GM19468 (cell line): ENCODE measurements around the gene RPL12.

ENCODE experiments used
- ATAC-seq: cut with Tn5 transposase; IDR thresholded peaks from one replicate; pipeline ENCODE4 v1.9.1; 2021; ENCODE audit warnings: mild to moderate bottlenecking, moderate library complexity, moderate number of reproducible peaks; ENCODE audit not compliant: unreplicated experiment; ENCODE audit errors: extremely low read depth

RPL12 gene

DNA sequence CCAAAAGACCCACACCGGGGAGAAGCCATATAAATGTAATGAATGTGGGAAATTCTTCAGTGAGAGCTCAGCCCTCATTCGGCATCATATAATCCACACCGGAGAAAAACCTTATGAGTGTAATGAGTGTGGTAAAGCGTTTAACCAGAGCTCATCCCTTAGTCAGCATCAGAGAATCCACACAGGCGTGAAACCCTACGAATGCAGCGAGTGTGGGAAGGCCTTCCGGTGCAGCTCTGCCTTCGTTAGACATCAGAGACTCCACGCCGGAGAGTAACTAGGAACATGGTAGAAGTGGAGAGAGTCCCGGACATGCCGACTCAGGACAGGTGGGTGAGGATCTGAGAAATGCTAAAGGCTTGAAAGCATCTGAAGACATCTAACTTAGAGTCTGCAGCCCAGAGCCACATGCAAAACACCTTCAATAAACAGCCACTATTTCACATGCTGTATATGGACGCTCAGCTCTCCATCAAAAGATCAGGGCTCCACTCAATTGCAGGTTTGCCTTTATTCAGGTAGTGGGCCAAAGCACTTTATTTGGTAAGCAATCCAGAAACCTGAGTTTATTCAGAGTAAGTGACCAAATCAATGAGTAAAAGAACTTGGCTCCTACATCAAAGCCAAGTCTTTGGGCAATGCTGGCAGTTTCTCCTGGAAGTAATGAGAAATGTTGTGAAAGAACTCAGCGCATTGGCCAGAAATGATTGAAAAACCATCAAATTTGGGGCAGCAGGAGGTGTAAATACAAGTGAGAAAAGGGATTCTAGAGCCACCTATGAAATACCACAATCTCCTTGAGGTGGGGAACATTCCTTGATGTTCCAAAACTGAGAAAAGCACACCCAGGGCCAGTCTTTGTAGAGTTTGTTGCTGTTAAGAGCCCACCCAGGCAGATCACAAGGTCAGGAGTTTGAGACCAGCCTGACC lies 6.0 kb downstream of the RPL12 start:
- ATAC-seq: no peak

DNA sequence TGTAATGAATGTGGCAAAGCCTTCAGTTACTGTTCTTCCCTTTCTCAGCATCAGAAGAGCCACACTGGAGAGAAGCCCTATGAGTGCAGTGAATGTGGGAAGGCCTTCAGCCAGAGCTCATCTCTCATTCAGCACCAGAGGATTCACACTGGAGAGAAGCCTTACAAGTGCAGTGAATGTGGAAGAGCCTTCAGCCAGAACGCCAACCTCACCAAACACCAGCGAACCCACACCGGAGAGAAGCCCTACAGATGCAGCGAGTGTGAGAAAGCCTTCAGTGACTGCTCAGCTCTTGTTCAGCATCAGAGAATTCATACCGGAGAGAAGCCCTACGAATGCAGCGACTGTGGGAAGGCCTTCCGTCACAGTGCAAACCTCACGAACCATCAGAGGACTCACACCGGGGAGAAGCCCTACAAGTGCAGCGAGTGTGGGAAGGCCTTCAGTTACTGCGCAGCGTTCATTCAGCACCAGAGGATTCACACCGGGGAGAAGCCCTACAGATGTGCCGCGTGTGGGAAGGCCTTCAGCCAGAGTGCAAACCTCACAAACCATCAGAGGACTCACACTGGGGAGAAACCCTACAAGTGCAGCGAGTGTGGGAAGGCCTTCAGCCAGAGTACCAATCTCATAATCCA lies 6.8 kb downstream of the RPL12 start:
- no peak for ATAC-seq

DNA sequence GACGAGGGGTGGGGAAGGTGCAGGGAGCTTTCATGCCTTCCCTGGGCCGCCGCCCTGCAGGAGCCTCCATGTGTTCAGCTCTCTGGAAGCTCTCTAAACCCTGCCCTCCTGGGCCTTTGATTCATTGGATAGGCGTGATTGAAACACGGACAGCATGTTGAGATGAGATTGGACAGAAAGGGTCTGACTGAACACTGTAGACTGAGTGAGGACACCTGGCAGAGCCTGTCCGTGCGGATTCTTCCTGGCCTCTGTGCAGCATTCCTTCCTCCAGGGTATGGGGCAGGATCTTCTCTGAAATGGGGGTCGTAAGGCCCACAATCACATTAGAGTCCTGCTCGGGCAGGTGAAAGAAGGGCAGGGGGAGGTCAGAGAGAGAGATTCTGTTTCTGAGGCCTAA lies 12.8 kb downstream of the RPL12 start:
- ATAC-seq: no peak

DNA sequence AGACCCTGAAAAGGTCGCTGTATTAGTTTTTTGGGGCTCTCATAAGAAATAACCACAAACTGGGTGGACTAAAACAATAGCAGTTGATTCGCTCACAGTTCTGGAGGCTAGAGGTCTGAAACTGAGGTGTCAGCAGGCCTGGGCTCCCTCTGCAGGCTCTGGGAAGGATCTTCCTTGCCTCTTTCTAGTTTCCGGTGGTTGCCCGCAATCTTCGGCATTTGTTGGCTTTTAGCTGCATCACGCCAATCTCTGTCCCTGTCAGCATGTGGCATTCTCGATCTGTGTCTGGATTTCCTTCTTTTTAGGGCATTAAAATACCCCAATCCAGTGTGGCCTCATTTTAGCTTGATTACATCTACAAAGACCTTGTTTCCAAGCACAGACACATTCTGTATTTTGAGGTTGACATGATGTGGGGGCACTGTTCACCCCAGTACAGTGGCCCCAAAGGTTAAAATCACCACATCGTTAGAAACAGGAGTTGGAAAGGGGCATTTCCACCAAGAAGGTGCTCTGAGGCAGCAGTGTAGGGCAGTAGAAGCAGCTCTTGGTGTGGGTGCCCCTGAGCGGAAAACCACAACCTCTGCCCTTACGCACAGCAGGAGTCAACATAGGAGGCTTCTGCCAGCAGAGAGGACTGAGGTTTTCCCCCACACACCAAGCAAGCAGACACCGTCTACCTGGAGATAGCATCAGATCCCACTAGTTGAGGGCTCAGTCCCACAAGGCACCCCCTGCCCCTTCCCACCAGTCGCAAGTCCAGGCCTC lies 13.5 kb downstream of the RPL12 start:
- no peak for ATAC-seq

DNA sequence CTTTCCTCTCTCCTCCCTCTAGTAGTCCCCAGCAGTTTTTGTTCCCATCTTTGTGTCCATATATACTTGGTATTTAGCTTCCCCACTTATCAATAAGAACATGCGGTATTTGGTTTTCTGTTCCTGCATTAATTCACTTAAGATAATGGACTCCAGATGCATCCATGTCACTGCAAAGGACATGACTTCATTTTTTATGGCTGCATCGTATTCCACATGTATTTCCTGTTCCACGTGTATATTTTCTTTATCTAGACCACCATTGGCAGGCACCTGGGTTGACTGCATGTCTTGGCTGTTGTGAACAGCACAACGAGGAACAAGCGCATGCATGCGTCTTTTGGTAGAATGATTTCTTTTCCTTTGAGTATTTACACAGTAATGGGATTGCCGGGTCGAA lies 20.8 kb downstream of the RPL12 start:
- ATAC-seq: no peak

DNA sequence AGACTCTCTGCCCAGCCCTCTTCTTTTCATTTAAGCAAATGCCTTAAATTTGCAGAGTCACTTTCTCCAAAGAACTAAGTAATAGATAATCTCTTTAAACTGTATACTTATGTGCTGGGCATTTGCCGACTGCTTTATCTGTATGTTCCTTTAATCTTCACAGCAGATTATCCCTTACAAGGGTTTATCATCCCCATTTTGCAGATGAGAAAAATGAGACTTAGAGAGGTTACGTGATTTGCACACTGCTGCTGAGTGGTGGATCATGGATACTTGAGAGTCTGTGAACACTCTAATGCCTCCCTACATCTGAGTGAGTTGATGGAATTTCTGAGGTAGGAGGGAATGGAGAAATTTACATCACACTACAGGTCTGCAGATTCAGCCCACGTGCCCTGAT lies 22.9 kb downstream of the RPL12 start:
- ATAC-seq: no peak

DNA sequence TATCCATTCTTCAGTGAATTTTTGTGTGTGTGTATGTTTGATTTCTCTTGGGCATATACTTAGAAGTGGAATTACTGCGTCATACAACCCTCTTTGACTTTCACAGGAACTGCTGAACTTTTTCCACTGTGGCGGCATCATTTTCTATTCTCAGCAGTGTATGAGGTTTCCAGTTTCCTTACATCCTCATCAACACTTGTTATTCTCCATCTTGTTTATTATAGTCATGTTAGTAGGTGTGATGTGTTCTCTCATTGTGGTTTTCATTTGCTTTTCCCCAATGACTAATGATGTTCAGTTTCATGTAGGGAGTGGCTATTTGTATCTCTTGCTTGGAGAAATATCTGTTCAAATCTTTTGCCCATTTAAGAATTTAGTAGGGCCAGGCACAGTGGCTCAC lies 24.4 kb downstream of the RPL12 start:
- no peak for ATAC-seq

DNA sequence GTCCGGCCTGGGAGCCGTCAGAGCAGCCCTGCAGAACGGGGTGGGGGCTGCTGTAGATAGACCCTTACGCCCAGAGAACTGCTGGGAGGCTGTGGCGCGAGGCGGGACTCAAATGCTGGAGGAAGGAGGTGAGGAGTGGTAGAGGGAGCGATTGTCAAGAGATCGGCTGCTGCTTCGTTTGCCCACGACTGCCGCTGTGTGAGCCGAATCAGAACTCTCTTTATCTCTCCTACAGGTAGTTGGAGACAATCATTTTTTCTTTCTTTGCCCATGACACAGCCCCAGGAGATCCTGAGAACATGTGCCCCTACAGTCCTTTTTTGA lies 26.6 kb downstream of the RPL12 start:
- ATAC-seq: no peak

DNA sequence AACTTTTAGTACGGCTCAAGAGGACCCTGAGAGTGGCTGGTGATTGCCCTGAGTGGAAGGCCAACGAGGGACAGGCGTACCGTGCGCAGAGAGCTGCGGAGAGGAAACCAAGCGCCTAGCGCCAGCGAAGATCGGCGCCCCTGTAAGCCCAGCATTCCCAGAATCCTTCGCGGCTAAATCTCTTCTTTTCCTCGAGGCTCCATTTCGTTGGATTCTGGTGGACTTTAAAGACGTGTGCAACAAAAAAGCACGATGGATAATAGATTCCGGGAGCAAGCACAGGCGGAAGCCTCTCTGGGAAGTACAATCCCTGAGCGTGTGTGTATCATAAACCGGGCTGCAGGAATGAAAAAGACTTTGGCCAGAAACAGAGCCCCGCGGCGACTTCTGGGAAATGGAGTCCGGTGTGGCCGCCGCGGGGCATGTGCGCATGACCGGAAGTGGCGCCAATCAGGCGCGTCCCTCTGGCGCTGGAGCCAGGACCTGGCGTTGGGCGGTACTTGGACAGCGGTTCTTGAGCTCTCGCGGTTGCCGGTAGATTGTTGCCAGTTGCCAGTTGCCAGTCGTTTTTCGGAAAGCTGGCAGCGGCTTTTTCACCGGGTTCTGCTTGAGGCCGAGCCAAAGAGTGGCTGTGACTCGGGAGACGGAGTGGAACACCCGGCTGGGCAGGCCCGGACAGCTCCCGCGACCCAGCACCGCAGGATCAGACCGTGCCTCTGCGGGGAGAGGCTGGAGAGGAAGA lies 27.1 kb downstream of the RPL12 start, which contains the start of gene ZNF79:
ZNF79 (plus strand) TSS at position 449 of the 742 bp plus-strand sequence. CDS start 406 bp downstream, outside the sequence.
- ATAC-seq: peak; percentile 42

DNA sequence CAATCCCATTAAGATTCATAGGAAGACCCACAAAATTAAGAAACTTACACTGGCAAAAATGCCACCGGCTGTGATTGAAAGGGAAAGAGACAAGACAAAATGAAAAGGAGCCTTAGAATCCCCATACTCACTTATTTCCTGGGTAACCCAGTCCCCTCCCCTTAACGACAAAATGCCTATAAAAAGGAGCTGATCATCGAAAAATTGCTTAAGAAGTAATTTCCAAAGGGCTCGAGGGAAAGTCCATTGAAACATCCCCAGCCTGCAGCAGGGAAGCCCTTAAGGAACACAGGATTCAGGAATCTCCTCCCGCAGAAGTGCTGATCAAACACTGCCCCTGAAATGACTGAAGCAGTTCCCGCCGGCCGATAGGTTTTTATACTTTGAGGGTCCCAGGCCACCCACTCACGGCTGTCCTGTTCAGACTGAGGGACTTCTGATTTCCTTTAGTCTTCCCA lies 27.7 kb downstream of the RPL12 start:
- ATAC-seq: no peak

DNA sequence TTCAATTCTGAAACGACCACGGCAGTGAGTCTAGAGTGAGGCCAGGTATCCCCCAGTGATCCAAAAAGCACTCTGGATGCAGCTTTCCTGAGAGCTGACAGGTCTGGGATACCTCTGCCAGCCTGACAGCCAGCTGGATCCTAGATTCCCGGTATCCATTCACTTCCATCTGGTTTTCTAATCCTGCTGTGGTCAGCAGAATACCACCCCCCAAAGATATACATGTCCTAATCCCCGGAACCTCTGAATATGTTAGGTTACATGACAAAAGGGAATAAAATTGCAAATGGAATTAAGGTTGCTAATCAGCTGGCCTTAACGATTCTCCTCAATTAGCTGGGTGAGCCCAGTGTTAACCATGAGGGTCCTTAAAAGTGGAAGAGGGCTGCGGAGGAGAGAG lies 28.4 kb downstream of the RPL12 start:
- no peak for ATAC-seq

DNA sequence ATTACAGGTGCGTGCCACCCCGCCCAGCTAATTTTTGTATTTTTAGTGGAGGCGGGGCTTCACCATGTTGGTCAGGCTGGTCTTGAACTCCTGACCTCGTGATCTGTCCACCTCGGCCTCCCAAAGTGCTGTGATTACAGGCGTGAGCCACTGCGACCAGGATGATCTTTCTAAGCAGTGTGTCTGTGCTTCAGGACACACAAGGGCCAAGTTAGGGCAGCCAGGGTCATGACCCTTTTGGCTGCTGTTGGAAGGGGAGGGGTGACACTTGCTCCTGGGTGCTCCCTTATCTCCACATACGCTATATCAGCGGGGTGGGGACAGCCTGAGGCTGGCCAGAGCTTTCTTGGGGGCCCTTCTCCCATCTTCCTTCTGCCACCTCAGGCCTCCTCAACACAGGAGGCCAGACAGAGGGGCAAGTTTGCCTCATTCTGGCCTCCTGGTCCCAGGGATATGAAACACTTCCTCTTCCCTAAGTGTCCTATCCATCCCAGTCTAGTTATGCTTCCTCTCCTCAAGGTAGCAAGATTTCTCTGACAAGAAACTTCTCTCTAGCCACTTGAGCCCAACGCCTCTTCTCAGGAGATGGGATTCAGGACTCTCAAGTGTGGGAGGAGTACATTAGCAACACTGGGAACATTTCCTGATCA lies 28.9 kb downstream of the RPL12 start:
- no peak for ATAC-seq

DNA sequence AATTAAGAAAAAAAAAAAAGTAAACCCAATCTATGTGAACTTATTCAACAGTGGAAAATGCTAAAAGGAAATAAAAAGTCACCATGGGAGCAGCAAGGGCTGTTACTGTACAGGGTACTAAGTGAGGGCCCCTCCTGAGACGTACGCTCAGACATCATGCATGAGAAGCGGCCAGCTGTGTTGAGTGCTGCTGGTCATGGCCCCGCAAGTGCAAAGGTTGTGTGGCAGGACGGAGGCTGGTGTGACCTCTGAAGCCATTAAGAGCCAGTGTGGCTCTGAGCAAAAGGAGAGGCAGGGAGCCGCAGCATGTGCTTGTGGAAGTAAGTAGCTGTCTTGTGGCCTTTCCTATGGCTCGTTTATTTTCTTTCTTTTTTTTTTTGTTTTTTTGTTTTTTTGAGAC lies 30.1 kb downstream of the RPL12 start:
- ATAC-seq: no peak

DNA sequence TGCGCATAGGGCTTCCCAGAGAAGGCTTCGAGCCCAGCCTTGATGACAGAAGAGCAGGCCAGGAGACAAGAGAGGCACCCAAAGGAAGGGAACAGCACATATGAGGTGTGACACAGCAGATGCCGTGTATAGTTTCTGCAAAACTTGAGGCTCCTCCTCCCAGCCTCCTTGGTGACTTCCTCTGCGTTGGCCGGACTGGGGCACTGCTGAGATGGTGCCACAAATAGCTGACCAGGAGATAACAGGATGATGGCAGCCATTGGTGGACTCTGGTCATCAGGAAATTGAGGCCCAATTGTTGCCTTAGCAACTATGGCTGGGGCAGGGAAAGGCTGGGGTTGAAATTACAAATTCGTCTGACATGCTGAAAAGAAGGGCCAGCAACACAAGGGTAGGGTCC lies 31.9 kb downstream of the RPL12 start:
- no peak for ATAC-seq

DNA sequence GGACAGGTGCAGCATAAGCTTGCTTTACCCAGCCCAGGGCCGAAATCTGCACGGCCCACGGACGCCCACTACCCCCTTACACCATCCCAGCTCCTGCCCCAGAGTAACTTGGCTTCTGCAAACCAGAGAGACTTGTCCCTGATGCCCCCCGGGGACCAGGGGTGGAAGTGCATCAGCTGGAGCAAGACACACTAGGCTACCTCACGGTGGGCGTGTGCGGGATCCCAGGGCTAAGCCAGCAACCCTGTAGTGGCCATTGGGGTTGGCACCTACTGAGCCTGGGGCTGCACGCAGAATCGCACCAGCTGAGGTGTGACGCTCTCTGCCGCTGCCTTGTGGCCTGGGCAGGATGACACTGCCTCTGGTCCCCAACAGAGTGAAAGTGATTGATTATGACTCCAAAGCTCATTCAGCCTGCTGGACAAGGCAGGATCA lies 33.2 kb downstream of the RPL12 start:
- no peak for ATAC-seq

DNA sequence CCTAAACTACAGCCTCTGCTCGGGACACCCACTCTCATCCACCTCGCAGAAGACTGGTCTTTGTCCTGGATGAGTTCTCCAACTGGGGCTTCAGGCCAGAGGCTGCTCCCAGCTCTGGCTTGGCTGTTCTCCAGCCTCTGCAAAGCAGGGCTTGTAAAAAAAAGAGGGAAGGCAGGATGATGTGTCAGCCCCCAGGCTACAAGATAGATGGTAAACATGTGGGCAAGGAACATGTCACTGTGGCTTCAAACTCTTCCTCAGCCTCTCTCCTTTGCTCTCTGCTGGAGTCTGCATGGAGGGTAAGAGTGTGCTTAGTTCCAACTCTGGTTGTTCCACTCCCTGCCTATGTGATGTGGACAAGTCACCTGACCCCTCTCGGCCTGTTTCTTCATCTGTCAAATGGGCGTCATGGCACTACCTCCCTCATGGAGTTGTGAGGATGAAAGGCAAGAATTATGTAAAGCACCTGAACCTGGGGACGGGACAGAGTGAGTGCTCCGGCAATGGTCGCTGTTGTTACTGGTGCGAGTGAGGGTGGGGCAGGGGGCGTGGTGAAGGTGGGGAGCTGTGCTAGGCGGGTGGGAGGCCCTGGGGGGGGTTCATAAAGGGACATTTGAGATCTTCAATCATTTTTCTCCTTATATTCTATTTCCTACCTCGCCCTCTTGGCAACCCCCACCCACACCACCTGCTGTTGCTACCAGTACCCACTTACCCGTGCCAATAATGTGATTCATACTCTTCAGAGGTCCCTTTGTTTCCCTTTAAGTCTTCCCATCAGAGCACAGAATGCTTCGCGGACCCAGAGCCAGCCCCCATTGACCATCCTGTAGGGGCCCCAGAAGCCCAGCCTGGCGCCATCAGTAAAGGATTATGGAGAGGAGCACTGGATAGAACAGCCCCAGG lies 33.8 kb downstream of the RPL12 start:
- ATAC-seq: no peak

DNA sequence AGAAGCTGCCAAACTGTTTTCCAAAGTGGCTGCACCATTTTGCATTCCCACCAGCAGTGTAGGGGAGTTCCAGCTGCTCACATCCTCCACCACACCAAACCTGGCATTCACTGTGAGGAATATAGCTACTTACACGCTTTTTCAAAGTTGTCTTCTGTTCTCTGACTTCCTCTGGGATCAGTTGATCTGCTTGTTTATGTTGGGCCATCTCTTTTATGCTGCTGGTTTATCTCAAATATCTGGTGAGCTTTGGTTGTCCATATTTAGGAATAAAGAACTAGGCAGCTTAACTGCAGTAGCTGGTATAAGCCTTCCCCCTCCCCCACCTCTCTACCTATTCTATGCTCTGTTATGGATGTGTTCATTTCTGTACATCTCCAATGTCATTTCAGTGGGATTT lies 35.5 kb downstream of the RPL12 start:
- no peak for ATAC-seq

DNA sequence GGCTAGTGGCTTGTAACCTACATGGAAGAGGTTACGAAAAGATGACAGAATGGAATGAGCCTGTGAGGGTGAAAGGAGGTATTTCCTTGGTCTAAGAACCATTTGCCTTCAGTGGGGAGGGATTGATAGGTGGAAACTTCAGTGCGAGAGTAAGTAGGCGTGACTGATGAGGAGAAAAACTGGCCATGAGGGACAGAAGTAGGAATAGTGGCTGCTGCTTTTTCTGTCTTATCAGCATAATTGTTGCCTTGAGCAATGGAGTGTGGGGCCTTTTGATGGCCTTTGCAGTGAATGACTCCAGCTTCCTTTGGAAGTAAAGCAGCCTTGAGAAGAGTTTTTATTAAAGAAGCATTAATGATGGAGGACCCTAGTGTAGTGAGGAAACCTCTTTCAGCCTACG lies 36.1 kb downstream of the RPL12 start:
- no peak for ATAC-seq

DNA sequence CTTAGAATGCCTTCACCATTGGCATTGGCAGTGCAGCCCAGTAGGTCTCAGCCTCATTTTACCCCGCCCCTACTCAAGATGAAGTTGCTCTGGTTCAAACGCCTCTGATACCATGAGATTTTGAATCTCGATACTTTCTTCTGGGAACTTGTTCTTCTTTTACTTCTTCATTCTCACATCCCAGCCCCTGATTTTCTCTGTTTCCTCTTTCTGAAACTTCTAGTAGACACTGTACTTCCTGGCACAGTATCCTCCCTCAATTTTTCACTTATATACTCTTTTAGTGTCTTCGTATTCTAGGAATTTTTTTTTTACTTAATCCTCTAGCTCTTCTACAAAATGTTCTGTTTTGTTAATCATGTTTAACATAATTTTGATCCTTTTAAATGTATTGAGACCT lies 40.1 kb downstream of the RPL12 start:
- no peak for ATAC-seq
